Brain pericyte (primary cell): ENCODE measurements around the gene TFAP2E.

Experiments
- DNase-seq: peaks from one replicate; pipeline ENCODE4 v3.0.0-alpha.2; 2012; ENCODE audit warnings: low read depth, low spot score

Gene TFAP2E

GRCh38 chr1:35595684-35596083 lies 22.6 kb downstream of the TFAP2E start:
- no peak for DNase-seq

DNA sequence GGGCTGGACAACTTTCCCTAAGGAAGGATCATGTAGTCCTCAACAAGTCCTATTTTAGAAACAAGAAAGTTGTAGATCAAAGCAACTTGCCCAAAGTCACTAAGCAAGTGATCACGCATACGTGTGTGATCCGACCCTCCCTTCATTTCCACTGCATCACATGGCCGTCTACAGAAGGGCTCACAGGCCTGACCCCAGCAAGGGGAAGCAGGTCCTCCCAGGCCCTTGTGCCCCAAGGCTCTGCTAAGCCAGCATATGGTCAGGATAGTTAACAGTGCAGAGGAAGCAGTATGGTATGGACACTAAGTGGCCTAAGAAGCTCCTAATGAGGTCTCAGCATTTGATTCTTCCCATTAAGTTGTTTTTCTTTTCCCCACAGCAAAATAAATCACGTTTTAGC lies 24.8 kb downstream of the TFAP2E start:
- DNase-seq: no peak

- DNase-seq: no peak
These were observed 25.8 kb downstream of the TFAP2E start for GRCh38 chr1:35598895-35599294.

- DNase-seq: no peak
These were observed 26.3 kb downstream of the TFAP2E start for GRCh38 chr1:35599411-35599810.

DNA sequence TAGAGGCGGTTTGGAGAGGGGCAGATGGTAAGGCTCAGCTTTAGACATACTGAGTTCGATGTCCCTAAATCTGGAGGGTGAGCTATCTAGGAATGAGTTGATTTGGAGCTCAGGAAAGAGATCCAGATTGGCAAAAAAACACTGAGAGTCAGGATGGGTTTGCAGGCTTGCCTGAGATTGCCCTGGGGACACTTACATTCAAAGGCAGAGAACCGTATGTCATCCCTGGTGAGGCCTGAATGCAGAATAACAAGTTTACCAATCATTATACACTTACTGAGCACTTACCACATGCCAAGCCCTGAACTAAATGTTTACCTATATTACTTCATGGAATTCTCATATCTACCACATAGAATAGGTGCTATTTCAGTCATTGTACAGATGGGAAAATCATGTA lies 27.5 kb downstream of the TFAP2E start:
- no peak for DNase-seq

DNA sequence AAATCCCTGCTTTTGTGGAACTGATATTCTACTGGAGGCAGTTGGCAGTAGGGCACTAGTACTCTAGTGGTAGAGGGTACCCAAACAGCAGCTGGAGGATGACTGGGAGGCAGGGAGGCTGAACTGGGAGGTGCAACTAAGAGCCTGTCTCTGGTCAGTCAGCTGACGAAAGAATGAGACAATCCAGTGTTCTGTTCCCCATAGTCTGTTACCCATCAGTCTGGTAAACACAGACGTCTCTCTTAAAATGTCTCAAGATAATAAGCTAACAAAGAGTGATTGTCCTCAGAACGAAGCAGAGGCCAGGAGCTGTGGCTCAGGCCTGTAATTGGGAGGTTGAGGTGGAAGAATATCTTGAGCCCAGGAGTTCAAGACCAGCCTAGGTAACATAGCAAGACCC lies 30.4 kb downstream of the TFAP2E start:
- no peak for DNase-seq

- DNase-seq: no peak
These were observed 30.8 kb downstream of the TFAP2E start for GRCh38 chr1:35603941-35604340.

DNA sequence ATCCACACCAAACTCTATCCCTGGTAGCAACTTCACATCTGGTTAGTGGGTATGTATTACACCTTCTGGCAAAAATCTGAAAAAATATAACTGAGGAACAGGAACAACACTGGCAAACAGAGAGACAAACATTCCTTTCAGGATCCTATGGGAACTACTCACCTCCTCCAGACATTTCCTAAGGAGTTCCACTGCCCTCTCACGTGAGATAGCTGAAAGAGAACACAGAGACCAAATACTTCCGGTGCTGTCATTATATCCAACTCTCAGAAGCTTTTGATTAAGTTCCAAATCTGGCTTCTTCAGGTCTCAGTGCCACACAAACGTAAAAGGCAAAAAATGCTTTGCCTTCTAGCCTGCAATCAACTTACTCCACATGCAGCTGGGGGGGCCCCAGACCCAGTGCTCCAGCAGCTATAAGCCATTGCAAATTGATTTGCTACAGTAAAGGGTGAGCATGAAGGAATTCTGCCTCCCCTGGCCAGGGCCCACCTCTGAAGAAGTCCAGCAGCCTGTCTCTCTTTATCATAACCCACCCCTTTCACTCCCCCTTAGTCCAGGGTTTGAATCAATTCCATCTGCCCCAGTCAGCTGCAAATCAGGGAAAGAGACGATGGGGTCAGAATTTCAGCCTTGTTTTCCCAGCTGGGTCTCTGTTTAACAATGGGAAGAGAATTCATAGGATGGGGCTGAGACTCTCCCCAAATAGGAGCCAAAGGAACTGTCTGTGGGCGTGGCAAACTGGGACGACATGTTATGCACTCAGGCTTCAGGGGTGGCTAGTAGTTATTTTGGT lies 32.2 kb downstream of the TFAP2E start:
- DNase-seq: no peak

GRCh38 chr1:35605867-35606182 lies 32.7 kb downstream of the TFAP2E start:
- DNase-seq: no peak

GRCh38 chr1:35611655-35612054 lies 38.5 kb downstream of the TFAP2E start:
- DNase-seq: no peak

GRCh38 chr1:35615440-35615839 lies 42.3 kb downstream of the TFAP2E start:
- no peak for DNase-seq

GRCh38 chr1:35619237-35620121 lies 46.4 kb downstream of the TFAP2E start:
- DNase-seq: no peak

DNA sequence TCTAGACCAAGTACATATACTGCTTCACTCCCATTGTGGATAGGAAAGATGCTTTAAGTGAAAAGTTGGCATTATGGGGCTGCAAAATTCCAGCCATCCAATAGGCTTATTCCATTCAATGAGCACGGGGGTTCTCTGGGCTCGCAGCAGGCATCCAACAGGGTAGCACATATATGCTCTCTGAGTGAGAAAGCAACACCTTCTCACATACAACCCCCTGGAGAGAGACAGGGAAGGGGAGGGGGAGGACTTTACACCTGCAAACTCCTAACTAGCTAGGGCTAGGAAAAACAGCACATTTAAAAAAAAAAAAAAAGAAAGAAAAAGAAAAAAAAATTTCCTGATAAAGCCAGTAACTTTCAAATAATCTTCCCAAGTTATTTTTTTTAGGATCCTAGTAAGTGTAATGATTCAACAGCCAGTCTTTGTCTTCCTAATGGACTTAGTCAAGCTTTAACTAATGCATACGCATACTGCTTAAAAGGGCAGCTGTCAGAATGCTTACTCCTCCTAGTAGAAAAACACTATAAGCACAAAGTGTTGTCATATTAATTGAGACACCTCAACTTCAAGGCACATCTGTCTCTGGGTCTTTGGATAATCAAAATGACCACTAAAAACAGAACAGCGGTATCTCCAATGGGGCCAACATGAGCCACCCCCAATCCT lies 49.5 kb downstream of the TFAP2E start:
- no peak for DNase-seq

DNA sequence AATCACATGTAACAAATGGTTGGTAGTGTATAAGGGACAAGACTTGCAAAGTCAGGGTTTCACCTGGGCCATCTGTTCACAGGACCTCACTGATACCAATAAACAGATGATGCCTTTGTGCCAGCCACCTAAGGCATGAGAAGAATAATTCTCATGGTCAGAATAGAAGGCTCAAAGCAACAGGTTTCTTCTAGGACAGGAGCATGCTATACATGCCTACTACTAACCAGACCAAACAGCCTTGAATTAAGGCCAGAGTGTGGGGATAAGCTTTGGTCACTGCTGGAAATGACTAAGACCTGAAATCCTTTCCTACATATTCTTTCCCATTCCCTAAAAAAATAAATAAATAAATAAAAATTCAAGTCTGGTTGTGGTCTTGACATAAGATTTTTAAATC lies 50.7 kb downstream of the TFAP2E start:
- no peak for DNase-seq

GRCh38 chr1:35629051-35629450 lies 55.9 kb downstream of the TFAP2E start:
- no peak for DNase-seq

DNA sequence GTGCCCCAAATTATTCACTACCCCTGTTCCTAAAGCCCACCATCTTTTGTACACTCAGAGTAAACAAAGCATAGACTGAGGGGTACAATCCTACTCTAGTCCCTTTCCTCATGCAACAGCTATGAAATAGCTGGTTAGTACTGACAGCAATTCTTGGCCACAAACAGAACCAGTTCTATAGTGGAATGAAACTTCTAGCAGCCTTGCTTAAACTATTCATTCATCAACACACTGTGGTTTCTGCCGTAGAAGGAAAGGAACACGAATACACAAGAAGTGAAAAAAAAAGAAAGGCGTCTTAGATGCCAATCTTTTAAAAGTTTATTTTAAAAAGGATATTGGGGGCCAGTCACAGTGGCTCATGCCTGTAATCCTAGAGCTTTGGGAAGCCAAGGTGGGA lies 58.3 kb downstream of the TFAP2E start:
- no peak for DNase-seq

GRCh38 chr1:35633547-35633946 lies 60.4 kb downstream of the TFAP2E start:
- DNase-seq: no peak

- DNase-seq: no peak
These were observed 64.3 kb downstream of the TFAP2E start for GRCh38 chr1:35637401-35637809.

- DNase-seq: no peak
These were observed 67.5 kb downstream of the TFAP2E start for GRCh38 chr1:35640380-35641232.

- peak; percentile 88 for DNase-seq
These were observed 68.2 kb downstream of the TFAP2E start, which contains the start of gene PSMB2 for GRCh38 chr1:35641233-35641866. TSS of gene PSMB2 (minus strand) at chr1:35641526. CDS start at chr1:35641432, 94 bp downstream.

GRCh38 chr1:35642471-35642955 lies 69.4 kb downstream of the TFAP2E start:
- DNase-seq: no peak
